ENCODE data around the gene GARRE1.

DNA sequence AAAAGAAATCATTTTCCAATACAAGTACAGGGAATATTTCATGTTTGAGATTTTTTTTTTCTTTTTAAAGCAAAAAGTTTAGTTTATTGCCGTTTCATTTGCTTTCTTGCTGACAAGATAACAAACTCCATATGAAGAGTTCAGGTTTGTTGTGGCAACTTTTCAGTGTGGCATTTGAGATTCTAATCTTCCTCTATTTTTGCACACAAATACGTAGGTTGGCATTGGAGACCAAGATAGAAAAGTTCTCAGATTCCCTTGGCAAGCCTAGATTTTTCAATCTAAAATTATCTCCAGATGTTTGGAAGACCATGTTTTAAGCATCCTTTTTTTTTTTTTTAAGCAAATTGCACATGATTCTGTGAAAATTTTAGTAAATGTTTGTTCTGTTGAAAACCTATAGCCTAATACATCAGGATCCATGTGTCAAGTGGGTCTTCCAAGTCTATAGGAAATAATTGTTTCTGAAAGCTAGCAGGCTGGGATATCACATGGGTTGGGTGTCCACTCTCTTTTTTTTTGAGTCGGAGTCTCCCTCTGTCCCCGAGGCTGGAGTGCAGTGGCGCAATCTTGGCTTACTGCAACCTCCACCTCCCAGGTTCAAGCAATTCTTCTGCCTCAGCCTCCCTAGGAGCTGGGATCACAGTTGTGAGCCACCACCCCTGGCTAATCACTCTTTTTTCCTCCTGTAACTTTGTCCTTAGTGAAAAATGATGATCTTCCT lies 2.6 kb downstream of the GARRE1 start:
- TF ChIP-seq, protein P1, sequence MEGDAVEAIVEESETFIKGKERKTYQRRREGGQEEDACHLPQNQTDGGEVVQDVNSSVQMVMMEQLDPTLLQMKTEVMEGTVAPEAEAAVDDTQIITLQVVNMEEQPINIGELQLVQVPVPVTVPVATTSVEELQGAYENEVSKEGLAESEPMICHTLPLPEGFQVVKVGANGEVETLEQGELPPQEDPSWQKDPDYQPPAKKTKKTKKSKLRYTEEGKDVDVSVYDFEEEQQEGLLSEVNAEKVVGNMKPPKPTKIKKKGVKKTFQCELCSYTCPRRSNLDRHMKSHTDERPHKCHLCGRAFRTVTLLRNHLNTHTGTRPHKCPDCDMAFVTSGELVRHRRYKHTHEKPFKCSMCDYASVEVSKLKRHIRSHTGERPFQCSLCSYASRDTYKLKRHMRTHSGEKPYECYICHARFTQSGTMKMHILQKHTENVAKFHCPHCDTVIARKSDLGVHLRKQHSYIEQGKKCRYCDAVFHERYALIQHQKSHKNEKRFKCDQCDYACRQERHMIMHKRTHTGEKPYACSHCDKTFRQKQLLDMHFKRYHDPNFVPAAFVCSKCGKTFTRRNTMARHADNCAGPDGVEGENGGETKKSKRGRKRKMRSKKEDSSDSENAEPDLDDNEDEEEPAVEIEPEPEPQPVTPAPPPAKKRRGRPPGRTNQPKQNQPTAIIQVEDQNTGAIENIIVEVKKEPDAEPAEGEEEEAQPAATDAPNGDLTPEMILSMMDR (IDR thresholded peaks at IDR 0.05): no peak
- TF ChIP-seq POLR2A (IDR thresholded peaks at IDR 0.05): no peak

All from transverse colon (tissue), 3 donors.